ENCODE data around the gene LHX8. TPM values are rescaled to one million over a fixed set of nuclear protein-coding genes. Genes with fewer than 3 reads are reported as not detected.

LHX8 gene
- total and polyA plus RNA-seq, 9 of the 15 experiments (the other 6 are each of a cell fraction or from before 2014, with no cell fraction given) = not detected

- CTCF ChIA-PET (ENCODE audit: low intra/inter-chr PET ratio) = no interaction called here
- Histone ChIP-seq H3K9ac (ENCODE audit: insufficient read depth in 1 of 2, low read depth in 2 of 2, low read length in 2 of 2) (no peak overlapping the region), H3K79me2 (ENCODE audit: control insufficient read depth, insufficient read depth, low read length) (no peaks in the 10 kb centered on the region), H3K27ac (ENCODE audit: extremely low read depth, low read depth, low read length) (no peak overlapping the region), H2AFZ (ENCODE audit: low read depth, low read length) (no peak overlapping the region), H3K9me3 (replicated peaks; ENCODE audit: control insufficient read depth, insufficient read depth, low read depth, low read length) (no peaks in the 10 kb centered on the region), H3K9me1 (ENCODE audit: control insufficient read depth, insufficient read depth, low read length) (no peaks in the 10 kb centered on the region), H3K4me3 (no peak overlapping the region), H3K27me3 (ENCODE audit: control insufficient read depth in 2 of 2, insufficient read depth in 2 of 2, low read length in 2 of 2) (peaks cover 40 to 58% of the 10 kb centered on the region in 2 experiments), H3K4me2 (ENCODE audit: insufficient read depth, low read length) (no peak overlapping the region), H3K36me3 (ENCODE audit: control insufficient read depth, insufficient read depth, low read length) (no peaks in the 10 kb centered on the region), H4K20me1 (replicated peaks; ENCODE audit: control insufficient read depth, insufficient read depth, low read length) (no peaks in the 10 kb centered on the region), H3K4me1 (replicated peaks in 1 of 2; ENCODE audit: control insufficient read depth in 2 of 2, insufficient read depth in 2 of 2, low read length in 2 of 2) (peaks cover 0 to 12% of the 10 kb centered on the region in 2 experiments; a peak in 2 of 5 replicates)
- POLR2A ChIA-PET = no interaction called here
- intact Hi-C loops (cut with micrococcal nuclease) (no loop called here), in situ Hi-C loops (cut with MboI) (no loop called here)
- DNase-seq (ENCODE audit: extremely low read depth in 1 of 4, low spot score in 3 of 4) (no peak), ATAC-seq (no peak), FAIRE-seq (no peak)
- no TSS peak for BruUV-seq (replicated peaks)
- 4% methylated on average over 12 of the region's 12 CpGs for WGBS (ENCODE audit: insufficient coverage, low coverage, missing lambda C conversion rate)
- no peak for TF ChIP-seq ZNF830 (CRISPR knock-in tag; IDR thresholded peaks at IDR 0.05)
- no peak for TF ChIP-seq ZBTB26 (CRISPR knock-in tag; IDR thresholded peaks at IDR 0.05)
- TF ChIP-seq TBP (optimal IDR thresholded peaks at IDR 0.05; ENCODE audit: low read depth, low read length) = no peak
- no peak for TF ChIP-seq YY1 (IDR thresholded peaks at IDR 0.05; ENCODE audit: borderline replicate concordance in 1 of 3, control insufficient read depth in 1 of 3, extremely low read depth in 1 of 3, insufficient read depth in 3 of 3, insufficient read length in 1 of 3, insufficient replicate concordance in 2 of 3, low read depth in 1 of 3, low read length in 2 of 3)
- TF ChIP-seq ZBTB43 (CRISPR knock-in tag; IDR thresholded peaks at IDR 0.05) = no peak
- TF ChIP-seq SMAD4 (CRISPR knock-in tag; conservative IDR thresholded peaks at IDR 0.05) = no peak
- no peak for TF ChIP-seq ZFX (CRISPR knock-in tag; IDR thresholded peaks at IDR 0.05)
- TF ChIP-seq PRPF4 (IDR thresholded peaks at IDR 0.05; ENCODE audit: insufficient read depth, low read depth, low read length, poor library complexity, severe bottlenecking) = no peak
- TF ChIP-seq MIER1 (IDR thresholded peaks at IDR 0.05; ENCODE audit: low read depth) = no peak
- TF ChIP-seq NR4A1 (CRISPR knock-in tag; IDR thresholded peaks at IDR 0.05) = no peak
- no peak for TF ChIP-seq NR4A1 (tag; IDR thresholded peaks at IDR 0.05)
- no peak for TF ChIP-seq NKRF (IDR thresholded peaks at IDR 0.05; ENCODE audit: borderline replicate concordance)
- TF ChIP-seq ZNF583 (CRISPR knock-in tag; IDR thresholded peaks at IDR 0.05) = no peak
- no peak for TF ChIP-seq SUPT5H (IDR thresholded peaks at IDR 0.05)
- TF ChIP-seq ELK1 (CRISPR knock-in tag; IDR thresholded peaks at IDR 0.05) = no peak
- TF ChIP-seq FOXK2 (conservative IDR thresholded peaks at IDR 0.05 in 1 of 2, IDR thresholded peaks at IDR 0.05 in 1 of 2; ENCODE audit: low read depth in 2 of 2) = no peak
Measured at GRCh38 chr1:75126611-75127101, 7.5 kb upstream of the LHX8 start.
